ENCODE data around the gene IQSEC2. TPM values are rescaled to one million over a fixed set of nuclear protein-coding genes. Genes with fewer than 3 reads are reported as not detected.

The IQSEC2 gene
- total RNA-seq, 1 donor from 2014 or later: 4.5 TPM

- no peak for TF ChIP-seq CTCF (conservative IDR thresholded peaks at IDR 0.05; ENCODE audit: low read depth, low read length)
- no peak for DNase-seq (ENCODE audit: low read depth)
- H3K4me3 ChIP-seq (ENCODE audit: low read depth, low read length): no peak overlapping the region
These were observed 20.5 kb downstream of the IQSEC2 start for GRCh38 chrX:53260836-53261235.

GRCh38 chrX:53257670-53258423 lies 23.5 kb downstream of the IQSEC2 start:
- no peak for DNase-seq (ENCODE audit: low read depth)
- H3K4me3 ChIP-seq (ENCODE audit: low read depth, low read length): no peak overlapping the region
- no peak for TF ChIP-seq CTCF (conservative IDR thresholded peaks at IDR 0.05; ENCODE audit: low read depth, low read length)

GRCh38 chrX:53257166-53257565 lies 24.2 kb downstream of the IQSEC2 start:
- no peak for TF ChIP-seq CTCF (conservative IDR thresholded peaks at IDR 0.05; ENCODE audit: low read depth, low read length)
- H3K4me3 ChIP-seq (ENCODE audit: low read depth, low read length): no peak overlapping the region
- DNase-seq (ENCODE audit: low read depth): no peak

GRCh38 chrX:53256446-53257041 lies 24.8 kb downstream of the IQSEC2 start:
- no peak for TF ChIP-seq CTCF (conservative IDR thresholded peaks at IDR 0.05; ENCODE audit: low read depth, low read length)
- no peak for DNase-seq (ENCODE audit: low read depth)
- H3K4me3 ChIP-seq (ENCODE audit: low read depth, low read length): no peak overlapping the region

GRCh38 chrX:53255738-53256191 lies 25.6 kb downstream of the IQSEC2 start:
- TF ChIP-seq CTCF (conservative IDR thresholded peaks at IDR 0.05; ENCODE audit: low read depth, low read length): no peak
- no peak for DNase-seq (ENCODE audit: low read depth)
- H3K4me3 ChIP-seq (ENCODE audit: low read depth, low read length): no peak overlapping the region

- TF ChIP-seq CTCF (conservative IDR thresholded peaks at IDR 0.05; ENCODE audit: low read depth, low read length): no peak
- no peak overlapping the region for H3K4me3 ChIP-seq (ENCODE audit: low read depth, low read length)
These were observed 26.6 kb downstream of the IQSEC2 start for GRCh38 chrX:53254570-53255461.

More at GRCh38 chrX:53254570-53255461, 26.6 kb downstream of the IQSEC2 start:
- no peak for DNase-seq (ENCODE audit: low read depth)
